K562 (cell line): ENCODE data around the gene ZPR1. TPM values are rescaled to one million over a fixed set of nuclear protein-coding genes. Genes with fewer than 3 reads are reported as not detected.
A peak's percentile ranks its signal among the peaks of the same experiment; 100 is the strongest.

Experiments
- ATAC-seq: fragments of 200-7000 bp; cut with Tn5 transposase; 3 replicates; pipeline ENCODE4 v1.9.1; 2020; ENCODE audit warnings: moderate library complexity
- BruUV-seq: library from RNA; stranded (reverse); fragments of 400-500 nt; replicated peaks from 2 replicates; lab custom pipeline; 2021; lab: Mats Ljungman, UMichigan
- CTCF ChIA-PET: fragments of 300-600 bp; formaldehyde crosslinking; extraction: SDS; loops from one replicate; lab custom pipeline; 2021; ENCODE audit warnings: low intra/inter-chr PET ratio; lab: Yijun Ruan, JAX
- POLR2A ChIA-PET: fragments of 300-600, 350-650 bp; sonication (Branson Sonifier 250); formaldehyde crosslinking; extraction: SDS; loops from one replicate; lab custom pipeline; 2021; ENCODE audit warnings: antibody characterized with exemption, inconsistent platforms; lab: Yijun Ruan, JAX
- DNase-seq, 4 experiments: peaks; one replicate each; pipeline versions ENCODE4 v3.0.0 to v3.0.0-alpha.2; 2011 to 2018; ENCODE audit warnings: low spot score in 3 of 4, mixed read lengths in 3 of 4; ENCODE audit errors: extremely low read depth in 1 of 4
- FAIRE-seq: peaks from 2 replicates; lab custom pipeline; 2011; peaks lifted over from hg19 to GRCh38; lab: Jason Lieb, UNC
- H2AFZ ChIP-seq: 2 replicates; pipeline ENCODE4 v1.6.0; 2011; ENCODE audit warnings: low read depth, low read length, control low read depth, inconsistent platforms
- H3K27ac ChIP-seq: fragments of 200-600 bp; 3 replicates; pipeline ENCODE4 v1.8.0; 2011; ENCODE audit warnings: low read depth, mild to moderate bottlenecking, control low read depth, inconsistent platforms, low read length, moderate library complexity, mixed read lengths; ENCODE audit errors: extremely low read depth
- H3K27me3 ChIP-seq, 2 experiments: fragments of 300-600 bp in 1 of 2; 2 replicates in 1 of 2; 3 replicates in 1 of 2; pipeline versions ENCODE4 v1.6.0 to v1.8.0; 2011; ENCODE audit warnings: inconsistent platforms in 2 of 2, low read length in 2 of 2, mild to moderate bottlenecking in 1 of 2, mixed read lengths in 1 of 2, moderate library complexity in 1 of 2; ENCODE audit not compliant: control insufficient read depth in 2 of 2, insufficient read depth in 2 of 2
- H3K36me3 ChIP-seq: fragments of 300-600 bp; 3 replicates; pipeline ENCODE4 v1.8.0; 2011; ENCODE audit warnings: mild to moderate bottlenecking, low read length, inconsistent platforms; ENCODE audit not compliant: control insufficient read depth, insufficient read depth
- H3K4me1 ChIP-seq, 2 experiments: fragments of 200-600 bp in 1 of 2; replicated peaks in 1 of 2; 2 replicates in 1 of 2; 3 replicates in 1 of 2; pipeline versions ENCODE4 v1.5.1 to v1.8.0; 2011; ENCODE audit warnings: inconsistent platforms in 2 of 2, low read length in 2 of 2, mild to moderate bottlenecking in 1 of 2, mixed read lengths in 1 of 2, moderate library complexity in 1 of 2; ENCODE audit not compliant: control insufficient read depth in 2 of 2, insufficient read depth in 2 of 2
- H3K4me2 ChIP-seq: 2 replicates; pipeline ENCODE4 v1.6.1; 2011; ENCODE audit warnings: low read length, control low read depth, inconsistent platforms, mixed read lengths; ENCODE audit not compliant: insufficient read depth
- H3K4me3 ChIP-seq: fragments of 200-600 bp; sonication (generic), shearing (Covaris generic); 2 replicates; pipeline ENCODE4 v1.5.1; 2016; ENCODE audit warnings: control low read depth, inconsistent platforms
- H3K79me2 ChIP-seq: fragments of 200-600 bp; 3 replicates; pipeline ENCODE4 v1.8.0; 2011; ENCODE audit warnings: low read length, inconsistent platforms; ENCODE audit not compliant: control insufficient read depth, insufficient read depth
- H3K9ac ChIP-seq, 2 experiments: 2 replicates each; pipeline versions ENCODE4 v1.6.0 to v1.6.1; 2011; ENCODE audit warnings: low read depth in 2 of 2, low read length in 2 of 2, control low read depth in 1 of 2, inconsistent platforms in 1 of 2, mild to moderate bottlenecking in 1 of 2, mixed read lengths in 1 of 2; ENCODE audit not compliant: insufficient read depth in 1 of 2
- H3K9me1 ChIP-seq: one replicate; pipeline ENCODE4 v1.6.0; 2011; ENCODE audit warnings: inconsistent platforms, mild to moderate bottlenecking, low read length, moderate library complexity; ENCODE audit not compliant: control insufficient read depth, insufficient read depth
- H3K9me3 ChIP-seq: replicated peaks from 2 replicates; pipeline ENCODE4 v1.5.1; 2011; ENCODE audit warnings: low read depth, low read length, inconsistent platforms; ENCODE audit not compliant: control insufficient read depth, insufficient read depth
- H4K20me1 ChIP-seq: replicated peaks from 2 replicates; pipeline ENCODE4 v1.6.1; 2011; ENCODE audit warnings: low read length, inconsistent platforms, mixed read lengths; ENCODE audit not compliant: control insufficient read depth, insufficient read depth
- ASH1L ChIP-seq: fragments of 450-650 bp; IDR thresholded peaks from 2 replicates; pipeline ENCODE4 v1.6.1; 2018; ENCODE audit warnings: borderline replicate concordance, mild to moderate bottlenecking, low read depth; ENCODE audit not compliant: partially characterized antibody
- CEBPB ChIP-seq: fragments of 450-650 bp; IDR thresholded peaks from 2 replicates; pipeline ENCODE4 v1.6.1; 2016; ENCODE audit warnings: missing genetic modification characterization, missing compliant biosample characterization
- CREB1 ChIP-seq, 2 experiments: sonication (generic) in 1 of 2; formaldehyde crosslinking in 1 of 2; IDR thresholded peaks; 2 replicates each; pipeline versions ENCODE4 v1.6.1 to v1.8.0; 2012 to 2022; ENCODE audit warnings: inconsistent platforms in 1 of 2, mild to moderate bottlenecking in 1 of 2, missing genetic modification reagents in 1 of 2, moderate library complexity in 1 of 2
- ID3 ChIP-seq, 2 experiments: fragments of 250-450 bp in 1 of 2; fragments of 450-650 bp in 1 of 2; sonication (Bioruptor Pico) in 1 of 2; IDR thresholded peaks; 2 replicates each; pipeline versions ENCODE4 v1.6.1 to v1.8.0; 2016 to 2021; ENCODE audit warnings: mild to moderate bottlenecking in 2 of 2, moderate library complexity in 2 of 2, missing compliant biosample characterization in 1 of 2, missing genetic modification characterization in 1 of 2
- ILK ChIP-seq: fragments of 450-650 bp; IDR thresholded peaks from 2 replicates; pipeline ENCODE4 v1.6.1; 2016; ENCODE audit warnings: missing genetic modification characterization, low read depth, mild to moderate bottlenecking, missing compliant biosample characterization, moderate library complexity, borderline replicate concordance
- JUND ChIP-seq, 2 experiments: IDR thresholded peaks; 2 replicates in 1 of 2; 3 replicates in 1 of 2; pipeline ENCODE4 v1.6.1; 2011; ENCODE audit warnings: borderline replicate concordance in 2 of 2, low read depth in 2 of 2, low read length in 2 of 2, improper control_type of control experiment in 1 of 2, missing biosample characterization in 1 of 2, missing genetic modification characterization in 1 of 2, missing genetic modification reagents in 1 of 2
- KAT8 ChIP-seq: fragments of 450-650 bp; IDR thresholded peaks from 2 replicates; pipeline ENCODE4 v1.6.1; 2016; ENCODE audit warnings: low read depth, mild to moderate bottlenecking
- ZFX ChIP-seq: sonication (generic); formaldehyde crosslinking; IDR thresholded peaks from 2 replicates; pipeline ENCODE4 v1.8.0; 2022; ENCODE audit warnings: mild to moderate bottlenecking, missing genetic modification reagents, moderate library complexity
- ZNF507 ChIP-seq: conservative IDR thresholded peaks from 2 replicates; pipeline ENCODE4 v1.6.1; 2017; ENCODE audit warnings: missing genetic modification characterization, missing compliant biosample characterization
- ZNF584 ChIP-seq: fragments of 200-800 bp; sonication (Bioruptor generic); IDR thresholded peaks from 2 replicates; pipeline ENCODE4 v1.6.1; 2016; ENCODE audit warnings: low read depth, mild to moderate bottlenecking, missing genetic modification characterization, missing compliant biosample characterization
- ZZZ3 ChIP-seq: fragments of 450-650 bp; IDR thresholded peaks from 2 replicates; pipeline ENCODE4 v1.6.1; 2016; ENCODE audit warnings: antibody characterized with exemption, mild to moderate bottlenecking, moderate library complexity
- WGBS: fragments of 100-300 bp; shearing (Covaris generic); methylation state at CpG from one replicate; pipeline ENCODE4 v1.1.6; 2016; ENCODE audit warnings: low coverage, mixed read lengths; ENCODE audit not compliant: insufficient coverage; ENCODE audit errors: missing lambda C conversion rate; 5-methylcytosine and 5-hydroxymethylcytosine counted together
- in situ Hi-C: fragments of 300-500 bp; cut with MboI; formaldehyde crosslinking; loops from 4 replicates; pipeline ENCODE4 v1.15.0; 2018; ENCODE audit warnings: inconsistent platforms, mixed read lengths
- intact Hi-C: fragments of 100-400 bp; cut with micrococcal nuclease; formaldehyde crosslinking; loops from 2 replicates; pipeline ENCODE4 v1.14.2; 2022
- polyA plus RNA-seq, 8 experiments: library from polyadenylated mRNA; depleted of rRNA in 4 of 8; stranded (reverse) in 5 of 8; unstranded in 3 of 8; fragments of >200 nt; fragmentation: Nextera tagmentation in 2 of 8; fragmentation: Illumina TruSeq in 1 of 8; extraction: Ambion mirVana in 2 of 8; extraction: Trizol in 1 of 8; gene quantifications; 2 replicates each; pipeline versions ENCODE4 v1.2.1 to v1.2.3, GENCODE V29; 2011 to 2014; ENCODE audit warnings: inconsistent platforms in 1 of 8, missing spikeins in 1 of 8
- total RNA-seq, 7 experiments: library from RNA; depleted of rRNA in 6 of 7; stranded (reverse); fragments of >200 nt in 6 of 7; fragmentation: Illumina TruSeq in 2 of 7; extraction: Trizol in 2 of 7; gene quantifications; 2 replicates each; pipeline versions ENCODE4 v1.2.1 to v1.2.3, GENCODE V29; 2011 to 2021; ENCODE audit warnings: low replicate concordance in 1 of 7
- TF ChIP-seq, protein P1 (sequence below), 3 experiments: IDR thresholded peaks in 2 of 3; conservative IDR thresholded peaks in 1 of 3; 2 replicates each; pipeline ENCODE4 v1.5.1; 2011 to 2012; ENCODE audit warnings: low read length in 3 of 3, mild to moderate bottlenecking in 3 of 3, control low read depth in 2 of 3, improper control_type of control experiment in 1 of 3, inconsistent platforms in 1 of 3, low read depth in 1 of 3, mixed read lengths in 1 of 3, moderate library complexity in 1 of 3; ENCODE audit not compliant: insufficient read depth in 2 of 3
- TF ChIP-seq, protein P2 (sequence below): sonication (generic); formaldehyde crosslinking; IDR thresholded peaks from 2 replicates; pipeline ENCODE4 v1.8.0; 2022; ENCODE audit warnings: missing genetic modification reagents, mild to moderate bottlenecking, borderline replicate concordance

The ZPR1 gene
- total and polyA plus RNA-seq, 9 of the 15 experiments (the other 6 are each of a cell fraction or from before 2014, with no cell fraction given) = 13.0 to 120 (median 83.8) TPM

- TF ChIP-seq, protein P1, sequence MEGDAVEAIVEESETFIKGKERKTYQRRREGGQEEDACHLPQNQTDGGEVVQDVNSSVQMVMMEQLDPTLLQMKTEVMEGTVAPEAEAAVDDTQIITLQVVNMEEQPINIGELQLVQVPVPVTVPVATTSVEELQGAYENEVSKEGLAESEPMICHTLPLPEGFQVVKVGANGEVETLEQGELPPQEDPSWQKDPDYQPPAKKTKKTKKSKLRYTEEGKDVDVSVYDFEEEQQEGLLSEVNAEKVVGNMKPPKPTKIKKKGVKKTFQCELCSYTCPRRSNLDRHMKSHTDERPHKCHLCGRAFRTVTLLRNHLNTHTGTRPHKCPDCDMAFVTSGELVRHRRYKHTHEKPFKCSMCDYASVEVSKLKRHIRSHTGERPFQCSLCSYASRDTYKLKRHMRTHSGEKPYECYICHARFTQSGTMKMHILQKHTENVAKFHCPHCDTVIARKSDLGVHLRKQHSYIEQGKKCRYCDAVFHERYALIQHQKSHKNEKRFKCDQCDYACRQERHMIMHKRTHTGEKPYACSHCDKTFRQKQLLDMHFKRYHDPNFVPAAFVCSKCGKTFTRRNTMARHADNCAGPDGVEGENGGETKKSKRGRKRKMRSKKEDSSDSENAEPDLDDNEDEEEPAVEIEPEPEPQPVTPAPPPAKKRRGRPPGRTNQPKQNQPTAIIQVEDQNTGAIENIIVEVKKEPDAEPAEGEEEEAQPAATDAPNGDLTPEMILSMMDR (IDR thresholded peaks at IDR 0.05 in 2 of 3, conservative IDR thresholded peaks at IDR 0.05 in 1 of 3; ENCODE audit: insufficient read depth in 2 of 3, low read depth in 1 of 3, low read length in 3 of 3) = peak; percentile 82 to 86 (median 82)
- no peak for TF ChIP-seq CREB1 (IDR thresholded peaks at IDR 0.05)
- peak; percentile 14; the same call in 1 of the 2 replicates for TF ChIP-seq CREB1 (CRISPR knock-in tag; IDR thresholded peaks at IDR 0.05)
- 0 out of 2 replicates have a peak, but pooled peaks have one; percentile 5 for TF ChIP-seq JUND (IDR thresholded peaks at IDR 0.05; ENCODE audit: borderline replicate concordance, low read depth, low read length)
- no peak for TF ChIP-seq JUND (tag; IDR thresholded peaks at IDR 0.05; ENCODE audit: borderline replicate concordance, low read depth, low read length)
Measured at GRCh38 chr11:116732271-116733042, 55.4 kb downstream of the ZPR1 start (continued).

- intact Hi-C loops = loop anchor here (1.0 to 10.0 kb wide), 3 partner anchors 103 to 494 kb away; partner anchors contain the start of gene APOA1
- Histone ChIP-seq H4K20me1 (no peaks in the 10 kb centered on the region), H3K79me2 (no peaks in the 10 kb centered on the region), H3K36me3 (no peaks in the 10 kb centered on the region), H3K9me1 (no peaks in the 10 kb centered on the region), H3K4me1 (no peaks in the 10 kb centered on the region), H2AFZ (no peak overlapping the region), H3K9me3 (no peaks in the 10 kb centered on the region), H3K4me3 (no peak overlapping the region), H3K9ac (no peak overlapping the region), H3K4me2 (no peak overlapping the region), H3K27me3 (peaks cover 19 to 56% of the 10 kb centered on the region in 2 experiments; a peak in 4 of 5 replicates), H3K27ac (no peak overlapping the region)
- DNase-seq (no peak), FAIRE-seq (no peak), ATAC-seq (no peak)
- BruUV-seq = no TSS peak
- ChIA-PET CTCF (no interaction called here), POLR2A (interaction anchor here (1.1 kb wide), 1 partner anchor 339 kb away, joined by 3 read pairs; no protein-coding TSS in a partner anchor)
- WGBS = 0% methylated on average over 2 of the region's 2 CpGs
- in situ Hi-C loops = loop anchor here (10.0 kb wide), 1 partner anchor 373 kb away; no protein-coding TSS in a partner anchor
- TF ChIP-seq ZZZ3 (no peak), KAT8 (no peak), ILK (no peak), ZNF507 (no peak), ZNF584 (CRISPR knock-in tag) (no peak), ID3 (CRISPR knock-in tag; IDR thresholded peaks at IDR 0.05) (no peak), ID3 (tag; IDR thresholded peaks at IDR 0.05) (no peak), ZFX (CRISPR knock-in tag) (no peak), CEBPB (no peak), ASH1L (no peak)
- TF ChIP-seq, protein P2, sequence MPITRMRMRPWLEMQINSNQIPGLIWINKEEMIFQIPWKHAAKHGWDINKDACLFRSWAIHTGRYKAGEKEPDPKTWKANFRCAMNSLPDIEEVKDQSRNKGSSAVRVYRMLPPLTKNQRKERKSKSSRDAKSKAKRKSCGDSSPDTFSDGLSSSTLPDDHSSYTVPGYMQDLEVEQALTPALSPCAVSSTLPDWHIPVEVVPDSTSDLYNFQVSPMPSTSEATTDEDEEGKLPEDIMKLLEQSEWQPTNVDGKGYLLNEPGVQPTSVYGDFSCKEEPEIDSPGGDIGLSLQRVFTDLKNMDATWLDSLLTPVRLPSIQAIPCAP (CRISPR knock-in tag) = no peak
Measured at GRCh38 chr11:116731821-116732220, 56.0 kb downstream of the ZPR1 start.
